ENCODE data around the gene MAP4.

DNA sequence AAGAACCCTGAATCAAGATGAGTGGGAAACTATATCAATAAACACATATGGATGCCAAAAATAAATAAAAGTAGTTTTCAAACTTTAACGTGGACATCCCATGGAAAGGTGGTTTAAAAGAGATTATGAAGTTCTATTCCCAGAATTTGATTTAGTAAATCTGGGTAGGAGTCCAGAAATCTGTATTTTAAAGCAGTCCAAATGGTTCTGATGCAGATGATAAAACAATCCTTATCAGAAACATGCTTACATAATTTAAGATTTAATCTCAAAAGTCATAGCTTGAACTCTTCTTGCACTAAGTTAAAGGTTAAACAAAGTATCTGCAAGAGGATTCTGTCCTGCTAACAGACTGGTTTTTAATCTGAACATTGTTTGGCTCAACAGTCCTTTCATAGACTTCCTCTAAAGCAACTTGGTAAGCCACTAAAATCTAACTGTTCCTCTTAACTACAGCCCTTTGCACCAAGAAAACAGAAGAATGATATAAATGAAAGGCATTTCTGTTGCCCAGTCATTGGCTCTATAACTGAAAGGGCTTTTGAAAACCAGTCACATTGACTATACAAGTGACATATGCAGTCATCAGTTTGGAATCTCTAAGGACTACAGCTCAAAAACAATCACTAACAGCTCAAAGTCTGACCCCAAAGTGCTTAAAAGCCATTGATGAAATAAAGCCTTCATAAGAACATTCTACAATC, 23.4 kb upstream of the MAP4 start:
- TF ChIP-seq POLR2A (IDR thresholded peaks at IDR 0.05; ENCODE audit: low read depth, low read length) (no peak), POLR2AphosphoS5 (IDR thresholded peaks at IDR 0.05; ENCODE audit: low read depth, low read length) (no peak), TAF1 (IDR thresholded peaks at IDR 0.05; ENCODE audit: low read depth, low read length) (no peak), SPI1 (IDR thresholded peaks at IDR 0.05; ENCODE audit: low read depth, low read length) (no peak), PAX5 (IDR thresholded peaks at IDR 0.05; ENCODE audit: insufficient read depth, low read length, severe bottlenecking) (no peak), POU2F2 (IDR thresholded peaks at IDR 0.05; ENCODE audit: low read depth, low read length) (no peak)

All from GM12891 (cell line).